CD4-positive, alpha-beta T cell treated with Interleukin-21 for 1 hour (primary cell): ENCODE results near the gene STXBP1.

Experiments used
- DNase-seq: peaks from one replicate; pipeline ENCODE4 v3.0.0-alpha.2; 2020

STXBP1 gene

DNA sequence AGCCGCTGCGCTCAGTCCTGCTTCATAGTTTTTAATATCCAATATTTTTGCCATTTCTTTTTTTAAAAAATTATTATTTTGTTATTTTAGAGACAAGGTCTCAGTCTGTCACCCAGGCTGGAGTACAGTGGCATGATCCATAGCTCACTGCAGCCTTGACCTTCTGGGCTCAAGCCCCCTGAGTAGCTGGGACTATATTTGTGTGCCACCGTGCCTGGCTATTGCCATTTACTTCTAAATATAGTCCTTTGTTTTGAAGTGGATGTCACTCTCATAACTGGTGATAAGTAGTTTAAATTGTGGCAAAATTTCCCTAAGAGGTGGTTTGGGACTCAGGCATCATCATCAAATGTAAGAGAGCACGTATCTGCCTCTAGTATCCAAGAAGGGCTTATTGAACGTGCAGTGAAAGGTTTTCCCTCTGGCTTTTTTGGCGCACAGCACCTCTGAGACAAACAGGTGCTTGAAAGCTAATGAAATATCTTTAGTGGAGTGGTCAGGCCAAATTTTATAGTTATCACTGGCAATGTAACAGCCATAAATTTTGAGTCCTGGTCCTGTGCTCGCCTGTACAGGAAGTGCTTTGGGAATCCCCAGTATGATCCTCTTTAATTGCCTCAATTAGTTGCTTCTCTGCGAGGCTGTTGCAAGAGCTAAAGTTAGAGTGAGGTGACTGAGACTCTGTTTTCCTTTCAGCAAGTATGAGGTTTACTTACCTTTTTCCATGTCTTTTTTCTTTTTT is 14.8 kb downstream of the STXBP1 start:
- no peak for DNase-seq

DNA sequence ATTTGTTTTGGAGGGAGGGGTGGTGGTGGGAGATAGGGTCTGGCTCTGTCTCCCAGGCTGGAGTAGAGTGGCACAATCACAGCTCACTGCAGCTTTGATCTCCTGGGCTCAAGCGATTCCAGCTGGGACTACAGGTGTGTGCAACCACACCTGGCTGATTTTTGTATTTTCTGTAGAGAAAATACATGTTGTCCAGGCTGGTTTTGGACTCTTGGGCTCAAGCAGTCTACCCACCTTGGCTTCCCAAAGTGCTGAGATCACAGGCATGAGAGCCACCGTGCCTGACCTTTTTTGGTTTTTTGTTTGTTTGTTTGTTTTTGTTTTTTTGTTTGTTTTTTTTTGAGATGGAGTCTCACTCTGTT is 15.4 kb downstream of the STXBP1 start:
- DNase-seq = no peak

DNA sequence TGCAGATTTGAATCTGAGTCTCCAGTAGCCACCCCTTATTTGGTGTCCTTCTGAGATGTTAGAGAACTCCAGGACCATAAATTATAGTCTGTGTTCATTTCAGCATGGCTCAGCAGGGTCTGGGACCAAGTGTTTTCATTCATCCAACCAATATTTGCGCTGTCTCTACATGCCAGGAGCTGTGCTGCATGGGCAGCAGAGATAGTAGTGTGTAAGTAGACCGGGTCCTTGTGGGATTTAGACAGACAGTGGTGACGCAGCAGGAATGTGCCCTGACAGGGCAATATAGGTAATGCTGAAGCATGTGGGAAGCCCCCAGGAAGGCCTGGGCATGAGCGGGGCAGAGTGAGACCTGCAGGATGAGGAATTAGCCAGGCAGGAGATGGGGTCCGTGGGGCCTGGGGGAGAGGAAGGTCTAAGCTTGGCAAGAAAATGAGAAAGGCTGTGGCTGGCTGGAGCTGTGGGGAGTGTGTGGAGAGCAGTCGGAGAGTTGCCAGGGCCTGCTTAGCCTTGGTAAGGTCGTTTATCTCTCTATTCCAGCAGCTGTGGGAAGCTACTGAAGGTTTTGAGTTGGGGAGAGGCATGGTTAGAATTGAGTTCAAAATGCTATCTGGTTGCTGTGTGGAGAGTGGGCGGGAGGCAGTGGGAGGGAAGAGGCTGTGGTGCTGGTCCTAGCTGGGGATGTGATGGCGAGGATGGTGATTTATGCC is 16.8 kb downstream of the STXBP1 start:
- DNase-seq = no peak

DNA sequence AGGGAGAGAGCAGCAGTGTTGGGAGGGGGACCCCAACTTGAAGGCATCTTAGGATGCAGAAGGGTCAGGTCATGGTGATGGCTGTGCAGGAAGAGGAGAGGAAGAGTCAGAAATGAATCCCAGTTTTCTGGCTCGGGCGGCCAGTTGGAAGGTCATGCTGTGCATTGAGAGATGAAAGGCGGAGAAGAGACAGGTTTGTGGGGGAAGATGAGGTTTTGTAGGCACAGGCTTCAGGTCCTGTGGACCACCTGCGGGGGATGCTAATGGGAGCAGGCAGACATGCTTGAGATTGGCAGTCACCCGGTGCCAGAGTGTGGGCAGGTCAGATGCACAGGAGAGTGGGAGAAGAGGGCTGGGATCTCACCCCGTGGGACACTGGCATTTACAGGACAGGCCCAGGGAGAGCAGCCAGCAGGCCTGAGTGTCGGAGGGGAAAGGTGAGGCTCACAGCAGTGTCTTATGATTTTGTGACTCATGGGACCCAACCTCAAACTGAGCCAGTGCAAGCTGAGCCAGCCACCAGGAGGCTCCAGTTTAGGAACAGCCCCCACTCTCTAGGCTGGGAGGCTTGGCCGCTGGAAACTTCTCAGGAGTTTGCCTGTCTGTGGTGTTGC is 17.5 kb downstream of the STXBP1 start:
- DNase-seq = no peak

DNA sequence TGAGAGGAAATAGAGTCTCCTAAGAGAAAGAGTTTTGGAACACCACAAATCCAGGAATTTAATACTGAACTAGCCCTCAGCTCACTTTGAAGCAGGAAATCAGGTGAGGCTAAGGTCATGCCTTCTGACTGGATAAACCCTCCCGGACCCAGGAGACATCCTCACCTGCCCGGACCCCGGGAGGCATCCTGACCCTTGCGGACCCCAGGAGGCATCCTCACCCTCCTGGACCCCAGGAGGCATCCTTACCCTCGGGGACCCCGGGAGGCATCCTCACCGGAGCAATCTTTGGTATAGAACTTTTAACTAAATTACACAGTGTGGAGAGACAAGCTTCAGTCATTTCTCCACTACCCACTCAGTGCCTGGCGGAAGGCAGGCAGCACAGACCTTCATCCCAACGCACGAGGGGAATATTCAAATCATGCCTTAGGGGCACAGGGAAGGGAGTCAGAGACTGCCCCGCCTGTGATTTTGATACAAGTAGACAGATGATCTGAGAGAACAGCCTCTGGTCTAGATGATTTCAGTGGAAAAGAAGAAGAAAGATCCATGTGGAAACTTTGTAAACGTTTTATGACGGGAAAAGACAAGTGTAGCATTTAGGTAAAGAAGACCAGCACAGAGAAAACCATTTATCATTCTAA is 21.3 kb downstream of the STXBP1 start:
- DNase-seq = no peak

DNA sequence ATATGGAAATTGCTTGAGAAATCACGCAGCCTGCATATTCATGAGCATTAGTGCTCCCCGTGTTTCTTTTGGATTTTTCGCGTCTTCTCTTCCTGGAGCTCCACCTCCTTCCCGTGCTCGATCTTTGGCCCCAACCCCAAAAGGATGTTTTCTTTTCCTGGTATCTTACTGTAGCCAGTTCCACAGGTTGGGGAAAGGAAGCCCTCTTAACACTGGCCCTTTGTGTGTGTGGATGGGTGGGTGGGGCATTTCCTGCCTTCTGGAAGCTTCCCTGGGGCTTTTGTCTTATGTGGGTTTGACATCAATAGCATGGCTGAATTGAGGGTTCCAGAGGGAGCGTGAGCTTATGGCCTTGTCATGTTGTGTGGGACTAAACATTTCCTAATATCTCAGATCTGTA is 21.9 kb downstream of the STXBP1 start:
- no peak for DNase-seq

DNA sequence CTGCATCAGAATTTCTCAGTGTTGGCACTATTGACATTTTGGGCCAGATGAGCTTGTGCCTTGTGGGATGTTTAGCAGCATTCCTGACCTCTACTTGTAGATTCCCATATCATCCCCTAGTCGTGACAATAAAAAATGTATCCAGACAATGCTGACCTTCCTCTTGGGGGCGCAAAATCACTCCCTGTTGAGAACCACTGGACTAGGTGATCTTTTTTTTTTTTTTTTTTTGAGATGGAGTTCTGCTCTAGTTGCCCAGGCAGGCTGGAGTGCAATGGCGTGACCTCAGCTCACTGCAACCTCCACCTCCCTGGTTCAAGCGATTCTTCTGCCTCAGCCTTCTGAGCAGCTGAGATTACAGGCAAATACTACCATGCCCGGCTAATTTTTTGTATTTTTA is 22.6 kb downstream of the STXBP1 start:
- DNase-seq = no peak

DNA sequence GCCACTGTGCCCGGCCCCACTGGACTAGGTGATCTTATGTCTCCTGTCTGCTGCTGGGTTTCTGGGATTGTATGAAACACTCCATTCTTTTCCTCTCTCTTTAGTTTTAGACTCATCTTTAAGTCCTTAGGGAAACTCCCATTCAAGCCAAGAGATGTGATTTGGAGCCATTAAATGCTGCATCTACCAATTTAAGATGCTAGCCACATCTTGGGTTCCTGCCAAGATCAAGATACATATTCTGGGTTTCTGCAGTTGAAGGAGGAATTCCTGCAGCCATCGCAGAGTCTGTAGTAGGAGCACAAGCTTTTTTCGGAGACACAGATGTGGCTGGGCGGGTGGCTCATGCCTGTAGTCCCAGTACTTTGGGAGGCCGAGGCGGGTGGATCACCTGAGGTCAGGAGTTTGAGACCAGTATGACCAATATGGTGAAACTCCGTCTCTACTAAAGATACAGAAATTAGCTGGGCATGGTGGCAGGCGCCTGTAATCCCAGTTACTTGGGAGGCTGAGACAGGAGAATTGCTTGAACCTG is 23.2 kb downstream of the STXBP1 start:
- DNase-seq = no peak

DNA sequence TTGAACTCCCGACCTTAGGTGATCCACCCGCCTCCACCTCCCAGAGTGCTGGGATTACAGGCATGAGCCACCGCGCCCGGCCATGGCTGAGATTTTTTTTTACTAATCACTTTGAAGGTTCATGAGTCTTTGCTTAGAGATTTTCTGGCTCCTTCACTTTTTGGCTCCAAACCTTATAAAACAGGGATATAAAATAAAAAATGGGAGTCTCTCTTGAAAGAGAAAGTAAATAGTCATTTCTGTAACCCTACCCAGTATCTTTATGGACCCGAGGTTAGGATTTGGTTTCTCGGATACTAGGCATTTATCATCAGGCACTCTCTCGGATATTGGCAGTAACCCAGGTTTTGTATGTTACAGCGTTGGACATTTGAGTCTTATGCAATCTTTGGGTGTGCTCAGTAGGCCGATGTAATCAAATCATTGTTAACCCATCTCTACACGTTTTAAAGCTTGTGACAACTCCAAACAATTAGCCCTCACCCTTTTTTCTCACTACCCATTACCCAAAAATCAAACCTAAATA is 25.3 kb downstream of the STXBP1 start:
- no peak for DNase-seq

DNA sequence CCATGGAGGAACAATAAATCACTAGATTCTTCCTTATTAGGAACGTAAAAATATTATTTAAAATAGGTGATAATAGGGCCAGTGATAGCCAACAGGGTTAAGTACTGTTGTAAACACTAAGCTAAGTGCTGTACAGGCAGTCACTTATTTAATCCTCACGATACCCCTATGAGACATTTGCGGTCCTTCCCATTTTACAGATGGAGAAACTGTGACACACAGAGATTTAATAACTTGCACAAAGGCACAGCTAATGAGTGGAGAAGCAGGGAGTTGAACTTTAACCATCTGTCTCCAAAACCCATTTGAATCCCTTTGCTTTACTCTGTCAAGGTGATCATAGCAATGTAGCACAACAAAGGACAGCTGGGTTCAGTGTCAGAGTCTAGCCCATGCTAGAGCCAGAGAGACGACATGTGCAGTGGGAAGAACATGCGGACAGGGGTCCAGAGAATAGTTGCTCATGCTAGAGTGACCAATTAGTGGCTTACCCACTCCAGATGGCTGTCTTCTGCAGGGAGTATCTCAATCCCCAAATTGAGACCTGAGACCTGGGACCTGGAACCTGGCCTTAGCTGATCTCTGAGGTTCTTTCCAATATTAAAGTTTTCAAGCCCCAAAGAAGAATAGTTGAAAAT is 28.9 kb downstream of the STXBP1 start:
- no peak for DNase-seq

DNA sequence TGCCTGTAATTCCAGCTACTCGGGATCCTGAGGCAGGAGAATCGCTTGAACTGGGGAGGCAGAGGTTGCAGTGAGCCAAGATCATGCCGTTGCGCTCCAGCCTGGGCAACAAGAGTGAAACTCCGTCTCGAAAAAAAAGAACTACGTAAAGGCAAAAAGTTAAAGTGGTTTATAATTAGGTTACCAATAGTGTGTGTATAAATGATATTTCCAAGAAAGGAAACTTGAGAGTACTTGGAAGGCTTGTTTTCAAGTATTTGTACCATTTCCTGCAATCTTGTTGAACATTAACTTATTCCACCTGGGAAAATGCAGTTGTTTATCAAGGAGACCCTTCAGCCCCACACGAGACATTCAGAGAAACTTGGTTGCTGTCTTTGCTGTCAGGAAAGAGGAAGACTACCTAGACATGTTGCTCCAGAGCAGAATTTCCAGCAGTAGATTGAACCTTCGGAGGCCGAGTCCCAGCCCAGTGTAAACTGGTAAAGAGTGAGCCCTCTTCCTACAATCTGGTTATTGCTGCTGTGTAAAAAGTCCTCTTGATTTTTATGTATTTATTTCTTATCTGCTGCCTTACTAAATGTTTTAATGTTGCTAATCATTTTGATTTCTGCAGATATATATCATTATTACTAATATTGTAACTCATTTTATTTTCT is 30.1 kb downstream of the STXBP1 start:
- no peak for DNase-seq

DNA sequence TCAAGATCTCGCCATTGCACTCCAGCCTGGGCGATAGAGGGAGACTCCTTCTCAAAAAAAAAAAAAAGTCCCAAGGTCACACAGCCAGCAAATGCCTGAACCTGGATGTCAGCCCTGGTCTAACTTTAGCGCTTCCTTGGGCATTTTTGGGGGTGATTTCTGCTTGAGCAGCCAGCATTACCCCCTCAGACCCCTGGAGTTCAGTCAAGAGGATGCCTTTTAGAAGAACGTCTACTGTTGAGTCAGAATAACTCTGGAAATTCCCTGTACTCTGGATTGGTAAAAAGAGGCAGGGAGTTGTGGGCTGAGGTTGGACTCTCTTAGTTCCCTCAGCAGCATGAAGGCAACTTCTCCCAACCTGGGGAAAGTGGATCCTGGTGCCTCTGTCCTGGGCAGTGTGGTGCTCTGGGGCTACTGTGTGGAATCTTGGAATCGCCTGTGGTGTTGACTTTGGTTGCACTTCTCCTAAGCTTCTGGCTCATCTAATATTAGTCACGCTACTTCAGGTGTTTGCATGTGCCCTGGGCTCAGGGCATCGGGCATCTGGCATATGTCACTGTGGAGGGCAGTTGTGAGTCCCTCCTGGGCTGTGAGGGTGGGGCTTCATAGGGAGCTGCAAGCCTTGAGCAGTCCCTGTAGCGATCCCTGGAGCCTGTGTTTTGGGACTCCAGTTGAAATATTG is 32.2 kb downstream of the STXBP1 start:
- no peak for DNase-seq

DNA sequence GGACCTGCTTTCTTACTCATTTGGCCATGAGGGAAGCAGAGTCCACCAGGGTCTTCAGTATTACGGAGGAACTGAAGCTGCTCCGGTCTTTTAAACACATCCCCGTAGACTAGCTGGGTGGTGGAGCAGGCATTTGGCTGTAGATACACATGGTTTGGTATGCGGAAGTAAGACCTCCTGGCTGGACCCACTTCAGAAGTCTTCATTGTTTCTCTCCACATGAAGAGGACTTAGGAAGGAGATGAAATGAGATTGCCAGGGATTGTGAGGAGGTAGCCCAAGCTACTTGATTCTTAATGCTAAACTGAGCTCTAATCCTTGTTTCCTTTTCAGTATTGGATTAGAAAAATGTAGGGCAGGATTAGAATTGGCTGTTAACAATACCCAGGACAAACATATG is 32.9 kb downstream of the STXBP1 start:
- DNase-seq = no peak

DNA sequence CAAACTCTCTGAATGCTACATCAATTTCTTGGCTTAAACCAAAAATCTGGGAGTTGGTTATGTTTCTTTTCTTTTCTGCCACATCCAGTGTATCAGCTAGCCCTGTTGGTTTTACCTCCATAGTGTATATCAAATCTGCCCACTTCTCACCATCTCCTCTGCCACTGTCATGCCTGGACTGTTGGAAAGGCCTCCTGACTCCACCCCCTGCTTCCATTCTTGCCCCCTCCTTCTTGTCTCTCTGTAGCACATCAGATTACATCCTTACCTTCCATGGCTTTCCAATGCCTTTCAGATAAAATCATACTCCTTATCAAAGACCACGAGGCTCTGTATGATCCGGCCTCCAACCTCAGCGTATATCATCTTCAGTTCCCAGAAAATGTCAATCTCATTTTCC is 35.4 kb downstream of the STXBP1 start:
- no peak for DNase-seq

DNA sequence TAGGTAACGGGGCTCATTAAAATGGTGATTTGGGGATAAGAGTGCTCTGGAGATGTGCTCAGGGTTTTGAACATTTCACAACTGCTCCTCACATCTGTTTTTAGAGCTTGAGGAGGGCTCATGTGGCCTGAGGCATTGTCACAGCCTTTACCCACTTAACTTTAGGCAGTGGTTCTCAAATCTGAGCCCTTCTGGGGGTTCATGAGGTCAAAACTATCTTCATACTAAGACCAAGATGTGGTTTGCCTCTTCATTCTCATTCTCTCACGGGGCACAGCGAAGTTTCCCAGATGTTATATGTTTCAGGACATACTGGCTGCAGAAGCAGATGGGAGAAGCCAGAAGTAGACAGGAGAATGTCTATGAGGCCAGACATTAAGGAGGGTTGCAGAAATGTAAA is 38.4 kb downstream of the STXBP1 start:
- no peak for DNase-seq

DNA sequence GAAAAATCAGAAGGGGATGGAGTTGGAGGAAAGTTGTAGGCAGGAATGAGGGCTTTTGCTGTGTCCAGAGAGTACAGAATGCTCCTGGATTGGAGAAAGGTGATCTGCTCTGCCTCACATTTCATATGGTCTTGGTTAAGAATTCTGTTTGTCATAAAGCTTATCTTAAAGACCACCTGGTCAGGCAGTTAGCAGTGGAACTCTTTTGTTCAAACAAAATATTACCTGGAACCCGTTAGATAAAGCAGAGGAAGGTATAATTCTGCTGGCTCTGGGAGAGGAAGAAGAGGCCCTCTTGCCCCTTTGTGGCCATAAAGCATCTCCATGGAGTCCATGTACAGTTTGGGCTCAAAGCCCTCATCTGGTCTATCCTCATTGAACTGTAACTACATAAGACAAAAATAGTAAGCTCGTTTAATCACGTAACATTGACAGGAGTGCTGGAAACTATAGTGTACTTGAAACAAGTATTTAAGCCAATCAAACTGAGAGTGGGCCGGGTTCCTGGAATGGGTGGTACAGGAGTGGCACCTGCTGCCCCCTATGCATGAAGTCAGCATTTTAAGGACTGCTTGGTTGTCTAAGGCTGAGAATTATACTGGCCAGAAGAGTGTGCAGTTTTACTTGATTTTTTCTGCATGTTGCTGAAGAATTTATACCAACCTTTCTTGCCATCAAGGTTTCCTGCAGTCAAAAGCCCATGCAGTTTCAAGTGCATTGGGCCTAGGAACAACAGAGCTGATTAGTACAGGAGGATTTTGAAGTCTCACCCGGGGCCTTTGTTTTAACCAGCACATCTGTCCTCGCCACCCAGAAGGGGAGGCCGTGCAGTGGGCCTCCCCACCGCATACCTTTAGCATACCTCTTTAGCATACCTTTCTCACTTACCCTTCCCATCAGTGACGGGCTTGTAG is 39.9 kb downstream of the STXBP1 start:
- no peak for DNase-seq

DNA sequence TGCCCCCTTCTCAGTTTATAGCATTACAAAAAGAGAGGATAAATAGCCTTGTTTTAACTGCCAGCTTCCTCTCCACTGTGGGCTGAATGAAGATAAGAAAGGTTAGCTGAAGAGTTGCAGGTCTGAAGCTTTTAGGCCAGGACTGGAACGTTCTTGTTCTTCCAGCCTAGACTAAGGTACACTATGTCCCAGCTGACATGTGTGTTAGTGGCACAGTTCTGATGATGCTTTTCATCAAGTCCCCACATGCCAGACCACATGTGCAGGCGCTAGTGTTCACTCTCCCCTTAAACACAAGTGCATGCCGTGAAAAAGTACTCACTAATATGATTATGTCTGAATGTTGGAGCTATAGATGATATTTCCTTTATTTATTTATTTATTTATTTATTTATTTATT is 40.7 kb downstream of the STXBP1 start:
- no peak for DNase-seq

DNA sequence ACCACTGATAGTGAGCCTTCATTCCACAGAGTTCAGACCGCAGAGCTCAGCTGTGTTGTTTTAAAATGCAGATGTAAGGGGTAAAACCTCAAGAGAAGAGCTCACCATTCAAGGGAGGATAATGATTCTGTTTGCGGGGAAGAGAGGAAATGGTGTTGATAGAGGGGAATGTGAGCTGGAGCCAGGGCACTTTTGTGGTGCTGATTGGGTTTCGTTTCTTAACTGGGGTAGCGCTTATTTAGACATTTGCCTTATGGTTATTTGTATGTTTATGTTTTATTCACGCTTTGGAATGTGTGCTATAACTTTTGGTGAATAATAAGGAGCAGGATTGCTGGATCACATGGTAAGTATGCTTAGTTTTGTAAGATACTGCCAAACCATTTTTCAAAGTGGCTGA is 42.5 kb downstream of the STXBP1 start:
- DNase-seq = no peak

DNA sequence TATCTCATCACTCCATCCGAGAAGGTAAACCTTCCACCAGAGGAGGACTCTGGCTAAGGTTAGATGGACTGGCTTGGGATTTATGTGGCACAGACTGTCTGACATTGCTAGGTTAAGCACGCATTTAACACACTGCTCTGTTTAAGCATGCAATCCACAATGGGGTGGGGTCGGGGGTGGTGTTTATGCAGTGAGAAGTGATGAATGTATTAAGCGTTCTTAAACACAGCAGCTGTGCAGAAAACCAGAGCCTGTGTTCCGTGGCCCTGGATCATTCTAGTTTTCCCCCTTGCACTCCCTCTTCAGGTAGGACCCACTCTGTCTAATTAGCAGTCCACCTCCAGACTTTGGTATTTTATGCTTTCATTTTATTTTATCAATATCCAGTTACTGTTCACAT is 46.4 kb downstream of the STXBP1 start:
- DNase-seq = no peak

DNA sequence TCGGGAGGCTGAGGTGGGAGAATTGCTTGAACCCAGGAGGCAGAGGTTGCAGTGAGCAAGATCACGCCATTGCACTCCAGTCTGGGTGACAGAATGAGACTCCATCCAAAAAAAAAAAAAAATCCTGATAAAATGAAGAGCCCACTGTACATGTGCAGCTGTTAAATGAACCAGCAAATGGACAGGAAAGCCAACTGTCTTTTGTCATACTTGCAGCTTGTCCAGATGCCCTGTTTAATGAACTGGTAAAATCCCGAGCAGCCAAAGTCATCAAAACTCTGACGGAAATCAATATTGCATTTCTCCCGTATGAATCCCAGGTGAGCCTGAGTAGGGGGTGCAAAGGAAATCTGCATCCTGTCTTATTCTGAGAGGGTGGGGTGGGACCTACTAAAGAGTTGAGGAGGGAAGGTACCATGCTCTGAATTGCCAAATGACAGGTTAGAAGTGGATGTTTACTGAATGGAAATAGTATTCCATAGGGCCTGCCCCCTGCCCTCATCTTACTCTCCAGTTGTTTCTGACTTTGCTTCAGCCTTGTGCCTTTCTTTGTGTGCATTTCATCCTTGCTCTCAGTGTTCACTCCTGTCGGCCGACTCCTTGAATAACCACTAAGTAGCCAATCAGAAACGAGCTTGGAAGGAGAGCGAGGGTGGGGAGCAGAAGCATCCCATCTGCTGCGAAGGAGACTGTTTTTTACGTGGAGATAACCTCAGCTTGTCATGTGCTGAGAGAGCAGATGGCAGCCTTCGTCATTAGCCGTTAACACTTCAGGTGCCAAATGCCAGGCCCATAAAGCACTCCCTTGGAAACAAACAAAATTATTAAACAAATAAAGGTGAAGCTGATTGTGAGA is 49.0 kb downstream of the STXBP1 start:
- no peak for DNase-seq
